K562 (cell line): ENCODE results near the gene NRG3. TPM values are rescaled to one million over a fixed set of nuclear protein-coding genes. Genes with fewer than 3 reads are reported as not detected.

Experiments
- ATAC-seq: fragments of 200-7000 bp; cut with Tn5 transposase; 3 replicates; pipeline ENCODE4 v1.9.1; 2020; ENCODE audit warnings: moderate library complexity
- BruUV-seq: library from RNA; stranded (reverse); fragments of 400-500 nt; replicated peaks from 2 replicates; lab custom pipeline; 2021; lab: Mats Ljungman, UMichigan
- CTCF ChIA-PET: fragments of 300-600 bp; formaldehyde crosslinking; extraction: SDS; loops from one replicate; lab custom pipeline; 2021; ENCODE audit warnings: low intra/inter-chr PET ratio; lab: Yijun Ruan, JAX
- POLR2A ChIA-PET: fragments of 300-600, 350-650 bp; sonication (Branson Sonifier 250); formaldehyde crosslinking; extraction: SDS; loops from one replicate; lab custom pipeline; 2021; ENCODE audit warnings: antibody characterized with exemption, inconsistent platforms; lab: Yijun Ruan, JAX
- DNase-seq, 4 experiments: peaks; one replicate each; pipeline versions ENCODE4 v3.0.0 to v3.0.0-alpha.2; 2011 to 2018; ENCODE audit warnings: low spot score in 3 of 4, mixed read lengths in 3 of 4; ENCODE audit errors: extremely low read depth in 1 of 4
- FAIRE-seq: peaks from 2 replicates; lab custom pipeline; 2011; peaks lifted over from hg19 to GRCh38; lab: Jason Lieb, UNC
- H2AFZ ChIP-seq: 2 replicates; pipeline ENCODE4 v1.6.0; 2011; ENCODE audit warnings: low read depth, low read length, control low read depth, inconsistent platforms
- H3K27ac ChIP-seq: fragments of 200-600 bp; 3 replicates; pipeline ENCODE4 v1.8.0; 2011; ENCODE audit warnings: low read depth, mild to moderate bottlenecking, control low read depth, inconsistent platforms, low read length, moderate library complexity, mixed read lengths; ENCODE audit errors: extremely low read depth
- H3K27me3 ChIP-seq, 2 experiments: fragments of 300-600 bp in 1 of 2; 2 replicates in 1 of 2; 3 replicates in 1 of 2; pipeline versions ENCODE4 v1.6.0 to v1.8.0; 2011; ENCODE audit warnings: inconsistent platforms in 2 of 2, low read length in 2 of 2, mild to moderate bottlenecking in 1 of 2, mixed read lengths in 1 of 2, moderate library complexity in 1 of 2; ENCODE audit not compliant: control insufficient read depth in 2 of 2, insufficient read depth in 2 of 2
- H3K36me3 ChIP-seq: fragments of 300-600 bp; 3 replicates; pipeline ENCODE4 v1.8.0; 2011; ENCODE audit warnings: mild to moderate bottlenecking, low read length, inconsistent platforms; ENCODE audit not compliant: control insufficient read depth, insufficient read depth
- H3K4me1 ChIP-seq, 2 experiments: fragments of 200-600 bp in 1 of 2; replicated peaks in 1 of 2; 2 replicates in 1 of 2; 3 replicates in 1 of 2; pipeline versions ENCODE4 v1.5.1 to v1.8.0; 2011; ENCODE audit warnings: inconsistent platforms in 2 of 2, low read length in 2 of 2, mild to moderate bottlenecking in 1 of 2, mixed read lengths in 1 of 2, moderate library complexity in 1 of 2; ENCODE audit not compliant: control insufficient read depth in 2 of 2, insufficient read depth in 2 of 2
- H3K4me2 ChIP-seq: 2 replicates; pipeline ENCODE4 v1.6.1; 2011; ENCODE audit warnings: low read length, control low read depth, inconsistent platforms, mixed read lengths; ENCODE audit not compliant: insufficient read depth
- H3K4me3 ChIP-seq: fragments of 200-600 bp; sonication (generic), shearing (Covaris generic); 2 replicates; pipeline ENCODE4 v1.5.1; 2016; ENCODE audit warnings: control low read depth, inconsistent platforms
- H3K79me2 ChIP-seq: fragments of 200-600 bp; 3 replicates; pipeline ENCODE4 v1.8.0; 2011; ENCODE audit warnings: low read length, inconsistent platforms; ENCODE audit not compliant: control insufficient read depth, insufficient read depth
- H3K9ac ChIP-seq, 2 experiments: 2 replicates each; pipeline versions ENCODE4 v1.6.0 to v1.6.1; 2011; ENCODE audit warnings: low read depth in 2 of 2, low read length in 2 of 2, control low read depth in 1 of 2, inconsistent platforms in 1 of 2, mild to moderate bottlenecking in 1 of 2, mixed read lengths in 1 of 2; ENCODE audit not compliant: insufficient read depth in 1 of 2
- H3K9me1 ChIP-seq: one replicate; pipeline ENCODE4 v1.6.0; 2011; ENCODE audit warnings: inconsistent platforms, mild to moderate bottlenecking, low read length, moderate library complexity; ENCODE audit not compliant: control insufficient read depth, insufficient read depth
- H3K9me3 ChIP-seq: replicated peaks from 2 replicates; pipeline ENCODE4 v1.5.1; 2011; ENCODE audit warnings: low read depth, low read length, inconsistent platforms; ENCODE audit not compliant: control insufficient read depth, insufficient read depth
- H4K20me1 ChIP-seq: replicated peaks from 2 replicates; pipeline ENCODE4 v1.6.1; 2011; ENCODE audit warnings: low read length, inconsistent platforms, mixed read lengths; ENCODE audit not compliant: control insufficient read depth, insufficient read depth
- BDP1 ChIP-seq: IDR thresholded peaks from 3 replicates; pipeline ENCODE4 v1.6.1; 2011; ENCODE audit not compliant: insufficient read length, insufficient read depth
- ERF ChIP-seq: fragments of 450-650 bp; formaldehyde crosslinking; IDR thresholded peaks from 2 replicates; pipeline ENCODE4 v1.4.0; 2020; ENCODE audit warnings: mild to moderate bottlenecking, mixed read lengths
- HSF4 ChIP-seq: fragments of 250-450 bp; sonication (Bioruptor Pico); IDR thresholded peaks from 2 replicates; pipeline ENCODE4 v2.1.2; 2022; ENCODE audit warnings: mild to moderate bottlenecking, moderate library complexity, borderline replicate concordance
- ID3 ChIP-seq, 2 experiments: fragments of 250-450 bp in 1 of 2; fragments of 450-650 bp in 1 of 2; sonication (Bioruptor Pico) in 1 of 2; IDR thresholded peaks; 2 replicates each; pipeline versions ENCODE4 v1.6.1 to v1.8.0; 2016 to 2021; ENCODE audit warnings: mild to moderate bottlenecking in 2 of 2, moderate library complexity in 2 of 2, missing compliant biosample characterization in 1 of 2, missing genetic modification characterization in 1 of 2
- KLF16 ChIP-seq: IDR thresholded peaks from 2 replicates; pipeline ENCODE4 v1.6.1; 2016; ENCODE audit warnings: antibody characterized with exemption
- MCM2 ChIP-seq: fragments of 450-650 bp; IDR thresholded peaks from 2 replicates; pipeline ENCODE4 v1.6.1; 2017; ENCODE audit warnings: low read depth, mild to moderate bottlenecking
- PKNOX1 ChIP-seq: fragments of 450-650 bp; IDR thresholded peaks from 2 replicates; pipeline ENCODE4 v1.6.1; 2016
- SMARCA5 ChIP-seq: fragments of 450-650 bp; IDR thresholded peaks from 2 replicates; pipeline ENCODE4 v1.6.1; 2016
- TRIM24 ChIP-seq, 2 experiments: fragments of 450-650 bp; IDR thresholded peaks; 2 replicates each; pipeline ENCODE4 v1.6.1; 2016
- ZKSCAN3 ChIP-seq: fragments of 250-450 bp; sonication (Bioruptor Pico); IDR thresholded peaks from 2 replicates; pipeline ENCODE4 v1.4.0; 2020
- ZKSCAN8 ChIP-seq: fragments of 200-800 bp; sonication (Bioruptor generic); IDR thresholded peaks from 2 replicates; pipeline ENCODE4 v1.6.1; 2016; ENCODE audit warnings: missing genetic modification characterization, missing compliant biosample characterization
- ZNF184 ChIP-seq: sonication (generic); formaldehyde crosslinking; IDR thresholded peaks from 2 replicates; pipeline ENCODE4 v1.5.0; 2020; ENCODE audit warnings: missing genetic modification reagents
- ZNF23 ChIP-seq: fragments of 250-450 bp; sonication (Bioruptor Pico); IDR thresholded peaks from 2 replicates; pipeline ENCODE4 v1.4.0; 2020; ENCODE audit warnings: mild to moderate bottlenecking
- ZNF253 ChIP-seq: fragments of 250-450 bp; sonication (Bioruptor Pico); conservative IDR thresholded peaks from 2 replicates; pipeline ENCODE4 v1.6.1; 2021; ENCODE audit warnings: mild to moderate bottlenecking
- ZNF311 ChIP-seq: fragments of 250-450 bp; sonication (Bioruptor Pico); IDR thresholded peaks from 2 replicates; pipeline ENCODE4 v1.4.0; 2020; ENCODE audit warnings: mild to moderate bottlenecking, moderate library complexity
- ZNF408 ChIP-seq: fragments of 250-450 bp; sonication (Bioruptor Pico); IDR thresholded peaks from 2 replicates; pipeline ENCODE4 v1.4.0; 2020; ENCODE audit warnings: low read depth, mild to moderate bottlenecking, moderate library complexity
- ZNF655 ChIP-seq: fragments of 250-450 bp; sonication (Bioruptor Pico); IDR thresholded peaks from 2 replicates; pipeline ENCODE4 v1.5.0; 2021
- WGBS: fragments of 100-300 bp; shearing (Covaris generic); methylation state at CpG from one replicate; pipeline ENCODE4 v1.1.6; 2016; ENCODE audit warnings: low coverage, mixed read lengths; ENCODE audit not compliant: insufficient coverage; ENCODE audit errors: missing lambda C conversion rate; 5-methylcytosine and 5-hydroxymethylcytosine counted together
- in situ Hi-C: fragments of 300-500 bp; cut with MboI; formaldehyde crosslinking; loops from 4 replicates; pipeline ENCODE4 v1.15.0; 2018; ENCODE audit warnings: inconsistent platforms, mixed read lengths
- intact Hi-C: fragments of 100-400 bp; cut with micrococcal nuclease; formaldehyde crosslinking; loops from 2 replicates; pipeline ENCODE4 v1.14.2; 2022
- polyA plus RNA-seq, 8 experiments: library from polyadenylated mRNA; depleted of rRNA in 4 of 8; stranded (reverse) in 5 of 8; unstranded in 3 of 8; fragments of >200 nt; fragmentation: Nextera tagmentation in 2 of 8; fragmentation: Illumina TruSeq in 1 of 8; extraction: Ambion mirVana in 2 of 8; extraction: Trizol in 1 of 8; gene quantifications; 2 replicates each; pipeline versions ENCODE4 v1.2.1 to v1.2.3, GENCODE V29; 2011 to 2014; ENCODE audit warnings: inconsistent platforms in 1 of 8, missing spikeins in 1 of 8
- total RNA-seq, 7 experiments: library from RNA; depleted of rRNA in 6 of 7; stranded (reverse); fragments of >200 nt in 6 of 7; fragmentation: Illumina TruSeq in 2 of 7; extraction: Trizol in 2 of 7; gene quantifications; 2 replicates each; pipeline versions ENCODE4 v1.2.1 to v1.2.3, GENCODE V29; 2011 to 2021; ENCODE audit warnings: low replicate concordance in 1 of 7
- TF ChIP-seq, protein P1 (sequence below): fragments of 450-650 bp; formaldehyde crosslinking; IDR thresholded peaks from 2 replicates; pipeline ENCODE4 v1.4.0; 2022; ENCODE audit warnings: mild to moderate bottlenecking, moderate library complexity
- TF ChIP-seq, protein P2 (sequence below): fragments of 250-450 bp; sonication (Bioruptor Pico); IDR thresholded peaks from 2 replicates; pipeline ENCODE4 v1.4.0; 2020

Gene NRG3
- total and polyA plus RNA-seq, 9 of the 15 experiments (the other 6 are each of a cell fraction or from before 2014, with no cell fraction given) = not detected

DNA sequence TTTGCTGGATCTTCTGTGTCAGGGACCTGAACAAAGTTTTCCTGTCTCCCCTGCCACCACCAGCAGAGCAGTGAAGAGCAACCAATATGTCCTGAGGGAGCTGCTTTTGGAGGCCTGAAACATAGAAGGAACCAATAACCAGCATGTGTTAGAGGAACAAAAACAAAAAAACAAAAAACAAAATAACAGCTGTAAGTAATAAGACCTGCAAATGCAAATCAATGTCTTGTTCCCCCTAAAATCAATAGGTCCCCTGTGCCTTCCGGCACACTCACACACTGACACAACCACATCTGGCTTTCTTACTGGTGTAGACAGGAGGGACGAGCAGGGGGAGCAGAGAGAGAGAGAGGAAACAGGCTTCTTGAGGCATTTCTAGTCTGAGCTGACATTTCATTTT, 94.1 kb downstream of the NRG3 start:
- H3K9me3 ChIP-seq = no peaks in the 10 kb centered on the region
- no peaks in the 10 kb centered on the region for H3K9me1 ChIP-seq
- ATAC-seq (no peak), DNase-seq (no peak), FAIRE-seq (no peak)
- no peak overlapping the region for H3K27ac ChIP-seq
- H2AFZ ChIP-seq = no peak overlapping the region
- no TSS peak for BruUV-seq
- H3K79me2 ChIP-seq = no peaks in the 10 kb centered on the region
- TF ChIP-seq KLF16 (no peak), ZNF655 (CRISPR knock-in tag) (no peak), HSF4 (CRISPR knock-in tag) (no peak), ZNF408 (CRISPR knock-in tag) (no peak), ID3 (CRISPR knock-in tag; IDR thresholded peaks at IDR 0.05) (no peak), ID3 (tag; IDR thresholded peaks at IDR 0.05) (no peak), BDP1 (no peak), ZNF311 (no peak), ZNF253 (no peak), MCM2 (no peak), ZKSCAN3 (CRISPR knock-in tag) (no peak), ZNF23 (CRISPR knock-in tag) (no peak), PKNOX1 (no peak), TRIM24 (IDR thresholded peaks at IDR 0.05) (no peak), ZKSCAN8 (CRISPR knock-in tag) (no peak), ERF (CRISPR knock-in tag) (no peak), SMARCA5 (no peak), ZNF184 (CRISPR knock-in tag) (no peak)
- TF ChIP-seq, protein P1, sequence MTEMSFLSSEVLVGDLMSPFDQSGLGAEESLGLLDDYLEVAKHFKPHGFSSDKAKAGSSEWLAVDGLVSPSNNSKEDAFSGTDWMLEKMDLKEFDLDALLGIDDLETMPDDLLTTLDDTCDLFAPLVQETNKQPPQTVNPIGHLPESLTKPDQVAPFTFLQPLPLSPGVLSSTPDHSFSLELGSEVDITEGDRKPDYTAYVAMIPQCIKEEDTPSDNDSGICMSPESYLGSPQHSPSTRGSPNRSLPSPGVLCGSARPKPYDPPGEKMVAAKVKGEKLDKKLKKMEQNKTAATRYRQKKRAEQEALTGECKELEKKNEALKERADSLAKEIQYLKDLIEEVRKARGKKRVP (CRISPR knock-in tag) = no peak
- TF ChIP-seq, protein P2, sequence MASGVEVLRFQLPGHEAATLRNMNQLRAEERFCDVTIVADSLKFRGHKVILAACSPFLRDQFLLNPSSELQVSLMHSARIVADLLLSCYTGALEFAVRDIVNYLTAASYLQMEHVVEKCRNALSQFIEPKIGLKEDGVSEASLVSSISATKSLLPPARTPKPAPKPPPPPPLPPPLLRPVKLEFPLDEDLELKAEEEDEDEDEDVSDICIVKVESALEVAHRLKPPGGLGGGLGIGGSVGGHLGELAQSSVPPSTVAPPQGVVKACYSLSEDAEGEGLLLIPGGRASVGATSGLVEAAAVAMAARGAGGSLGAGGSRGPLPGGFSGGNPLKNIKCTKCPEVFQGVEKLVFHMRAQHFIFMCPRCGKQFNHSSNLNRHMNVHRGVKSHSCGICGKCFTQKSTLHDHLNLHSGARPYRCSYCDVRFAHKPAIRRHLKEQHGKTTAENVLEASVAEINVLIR (CRISPR knock-in tag) = no peak
- no peaks in the 10 kb centered on the region for H4K20me1 ChIP-seq
- H3K4me1 ChIP-seq = no peaks in the 10 kb centered on the region
- ChIA-PET CTCF (no interaction called here), POLR2A (interaction anchor here (0.5 kb wide), 1 partner anchor 478 kb away, joined by 3 read pairs; no protein-coding TSS in a partner anchor)
- WGBS = 6% methylated on average over 2 of the region's 2 CpGs
- intact Hi-C loops = no loop called here
- no peak overlapping the region for H3K9ac ChIP-seq
- no peak overlapping the region for H3K4me2 ChIP-seq
- no peaks in the 10 kb centered on the region for H3K36me3 ChIP-seq
- no peak overlapping the region for H3K4me3 ChIP-seq
- in situ Hi-C loops = no loop called here
- H3K27me3 ChIP-seq = no peaks in the 10 kb centered on the region
